Heart left ventricle (tissue), 13 donors: ENCODE measurements around the gene AEBP1.

Source experiments
- CTCF ChIP-seq, 12 donors: fragments of 200-600 bp; sonication (generic) in 4 of 12; IDR thresholded peaks; one replicate each; pipeline versions ENCODE4 v1.5.0 to v1.8.0; 2018 to 2022; ENCODE audit warnings: antibody characterized with exemption in 12 of 12, mild to moderate bottlenecking in 5 of 12
- POLR2A ChIP-seq, 2 donors: fragments of 450-650 bp; IDR thresholded peaks; one replicate each; pipeline ENCODE4 v1.6.1; 2017; ENCODE audit warnings: antibody characterized with exemption in 2 of 2, mild to moderate bottlenecking in 2 of 2, moderate library complexity in 2 of 2
- donor health status: ischemic (EF 13 %, LVEDD 7.1; RV severe dilation, severe dysfunction).
- donor health status: DM: no; HTN: yes; CAD: no.
- donor health status: DM: no; HTN: no; CAD: no.
- donor health status: ischemic (EF 25% LVEDD 6.9; RV normal size, moderate dysfunction).
- donor health status: ischemic (EF 25% LVEDD 5.7; RV mildly dilated, moderate dysfunction).
- donor health status: ischemic (EF 35%, LVEDD 5.7; RV mildly dilated, moderate dysfunction).
- donor health status: nonischemic (EF 11% LVEDD 7.7; RV severe dilation, severe dysfunction).
- donor health status: DM: yes; HTN: yes; CAD: no.
- donor health status: PGD.
- donor health status: ischemic (EF 29% LVEDD 5.4; RV normal size, mild dysfunction).
- donor health status: nonischemic (EF 23%, LVEDD 6.1; RV moderate dilation, normal function).

- TF ChIP-seq CTCF (IDR thresholded peaks at IDR 0.05) (no peak), POLR2A (IDR thresholded peaks at IDR 0.05) (no peak)
Measured at GRCh38 chr7:44143646-44144250, 39.6 kb downstream of the AEBP1 start.
